Esophagus muscularis mucosa (tissue), 3 donors: ENCODE results near the gene NR3C2.

Experiments
- EP300 ChIP-seq: sonication (generic); formaldehyde crosslinking; IDR thresholded peaks from one replicate; pipeline ENCODE4 v1.6.1; 2017; ENCODE audit warnings: antibody characterized with exemption
- TF ChIP-seq, protein P1 (sequence below), 3 experiments: fragments of 200-600 bp in 2 of 3; fragments of 450-650 bp in 1 of 3; sonication (generic) in 2 of 3; IDR thresholded peaks; one replicate each; pipeline ENCODE4 v1.5.1; 2017 to 2019; ENCODE audit warnings: antibody characterized with exemption in 3 of 3, mild to moderate bottlenecking in 2 of 3, moderate library complexity in 1 of 3

DNA sequence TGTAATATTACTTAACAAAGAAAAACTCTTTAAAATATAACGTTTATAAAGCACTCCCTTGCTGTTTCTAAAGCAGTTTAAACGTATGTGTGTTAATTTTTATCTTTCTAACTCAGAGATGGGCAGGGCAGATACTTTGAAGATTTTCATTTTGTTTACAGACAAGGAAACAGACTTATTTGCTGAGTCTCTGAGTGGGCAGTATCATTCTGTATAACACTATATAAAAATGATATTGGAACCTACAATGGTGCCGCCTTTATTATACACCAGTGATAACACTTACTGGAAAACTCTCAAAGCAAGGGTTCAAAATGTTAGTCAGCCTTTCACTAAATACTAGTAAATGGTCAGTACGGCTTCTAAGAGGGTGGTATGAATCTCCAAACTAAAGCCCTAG is 193.4 kb downstream of the NR3C2 start:
- TF ChIP-seq, protein P1, sequence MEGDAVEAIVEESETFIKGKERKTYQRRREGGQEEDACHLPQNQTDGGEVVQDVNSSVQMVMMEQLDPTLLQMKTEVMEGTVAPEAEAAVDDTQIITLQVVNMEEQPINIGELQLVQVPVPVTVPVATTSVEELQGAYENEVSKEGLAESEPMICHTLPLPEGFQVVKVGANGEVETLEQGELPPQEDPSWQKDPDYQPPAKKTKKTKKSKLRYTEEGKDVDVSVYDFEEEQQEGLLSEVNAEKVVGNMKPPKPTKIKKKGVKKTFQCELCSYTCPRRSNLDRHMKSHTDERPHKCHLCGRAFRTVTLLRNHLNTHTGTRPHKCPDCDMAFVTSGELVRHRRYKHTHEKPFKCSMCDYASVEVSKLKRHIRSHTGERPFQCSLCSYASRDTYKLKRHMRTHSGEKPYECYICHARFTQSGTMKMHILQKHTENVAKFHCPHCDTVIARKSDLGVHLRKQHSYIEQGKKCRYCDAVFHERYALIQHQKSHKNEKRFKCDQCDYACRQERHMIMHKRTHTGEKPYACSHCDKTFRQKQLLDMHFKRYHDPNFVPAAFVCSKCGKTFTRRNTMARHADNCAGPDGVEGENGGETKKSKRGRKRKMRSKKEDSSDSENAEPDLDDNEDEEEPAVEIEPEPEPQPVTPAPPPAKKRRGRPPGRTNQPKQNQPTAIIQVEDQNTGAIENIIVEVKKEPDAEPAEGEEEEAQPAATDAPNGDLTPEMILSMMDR (IDR thresholded peaks at IDR 0.05), result no peak
- TF ChIP-seq EP300, result no peak
